GM23248 (cell line): Measurements from ENCODE around the gene GPR3.

Experiments used
- EZH2 ChIP-seq: fragments of 200-600 bp; sonication (generic); IDR thresholded peaks from 2 replicates; pipeline ENCODE4 v1.6.1; 2018; ENCODE audit warnings: antibody characterized with exemption, mild to moderate bottlenecking; ENCODE audit not compliant: insufficient read depth, poor library complexity, severe bottlenecking
- EZH2phosphoT487 ChIP-seq: fragments of 200-600 bp; sonication (generic); IDR thresholded peaks from 2 replicates; pipeline ENCODE4 v1.6.1; 2018; ENCODE audit warnings: antibody characterized with exemption, moderate library complexity, mild to moderate bottlenecking, low read depth; ENCODE audit not compliant: insufficient read depth

DNA sequence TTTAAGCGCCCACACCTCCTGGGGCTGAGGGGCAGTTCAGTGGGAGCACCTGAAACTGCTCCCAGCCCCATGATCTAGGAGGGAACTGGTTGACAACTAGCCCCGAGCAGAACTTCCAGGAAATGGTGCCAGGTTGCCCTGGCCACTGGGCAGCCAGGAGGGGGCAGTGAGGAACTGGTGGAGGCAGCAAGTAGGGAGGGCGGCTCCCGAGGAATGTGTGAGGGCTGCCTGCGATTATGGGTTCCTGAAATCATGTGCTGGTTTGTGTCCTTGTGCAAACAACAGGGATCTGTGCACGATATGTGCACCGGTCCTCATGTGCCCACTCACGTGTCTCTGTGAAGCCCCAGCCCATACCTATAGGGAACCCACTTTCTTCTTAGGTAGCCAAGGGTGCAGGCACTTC, 9.9 kb downstream of the GPR3 start:
- TF ChIP-seq EZH2phosphoT487 (no peak), EZH2 (no peak)
